Endothelial cell of umbilical vein (primary cell): Measurements from ENCODE around the gene SMIM26. TPM values are rescaled to one million over a fixed set of nuclear protein-coding genes. Genes with fewer than 3 reads are reported as not detected.

ENCODE experiments used
- BruUV-seq: library from RNA; stranded (reverse); fragments of 400-500 nt; replicated peaks from 2 replicates; lab custom pipeline; 2021; lab: Mats Ljungman, UMichigan
- CTCF ChIA-PET: fragments of 300-600, 350-600 bp; sonication (Branson Sonifier 250); formaldehyde crosslinking; loops from one replicate; lab custom pipeline; 2021; ENCODE audit warnings: antibody characterized with exemption, inconsistent platforms; lab: Charles Lee
- POLR2A ChIA-PET: fragments of 300-600, 350-600 bp; sonication (Branson Sonifier 250); formaldehyde crosslinking; loops from one replicate; lab custom pipeline; 2021; ENCODE audit warnings: antibody characterized with exemption, inconsistent platforms; lab: Charles Lee
- DNase-seq: peaks from one replicate; pipeline ENCODE4 v3.0.0-alpha.2; 2011; ENCODE audit warnings: low read depth, low spot score
- FAIRE-seq: peaks from 2 replicates; lab custom pipeline; 2011; peaks lifted over from hg19 to GRCh38; lab: Jason Lieb, UNC
- H2AFZ ChIP-seq: 2 replicates; pipeline ENCODE4 v1.6.0; 2012; ENCODE audit warnings: low read depth, low read length, control low read depth, inconsistent platforms
- H3K27ac ChIP-seq: 2 replicates; pipeline ENCODE4 v1.5.1; 2011; ENCODE audit warnings: low read depth, mild to moderate bottlenecking, control low read depth, low read length, moderate library complexity; ENCODE audit not compliant: insufficient read depth
- H3K27me3 ChIP-seq, 2 experiments: 2 replicates each; pipeline versions ENCODE4 v1.6.0 to v1.6.1; 2011; ENCODE audit warnings: low read length in 2 of 2, mixed read lengths in 1 of 2; ENCODE audit not compliant: control insufficient read depth in 2 of 2, insufficient read depth in 2 of 2
- H3K36me3 ChIP-seq, 2 experiments: 2 replicates in 1 of 2; 3 replicates in 1 of 2; pipeline ENCODE4 v1.5.1; 2011; ENCODE audit warnings: low read length in 2 of 2, mild to moderate bottlenecking in 1 of 2, moderate library complexity in 1 of 2; ENCODE audit not compliant: control insufficient read depth in 2 of 2, insufficient read depth in 2 of 2; ENCODE audit errors: extremely low read depth in 1 of 2
- H3K4me1 ChIP-seq: 3 replicates; pipeline ENCODE4 v1.5.1; 2011; ENCODE audit warnings: mild to moderate bottlenecking, low read length; ENCODE audit not compliant: control insufficient read depth, insufficient read depth; ENCODE audit errors: extremely low read depth
- H3K4me2 ChIP-seq: 2 replicates; pipeline ENCODE4 v1.6.1; 2011; ENCODE audit warnings: low read length, control low read depth, mixed read lengths; ENCODE audit not compliant: insufficient read depth
- H3K4me3 ChIP-seq, 3 experiments: fragments of 200-600 bp in 1 of 3; sonication (generic), shearing (Covaris generic) in 1 of 3; replicated peaks in 1 of 3; 2 replicates each; pipeline ENCODE4 v1.5.1; 2011 to 2016; ENCODE audit warnings: control low read depth in 3 of 3, low read length in 3 of 3, mild to moderate bottlenecking in 2 of 3, inconsistent platforms in 1 of 3, low read depth in 1 of 3, moderate library complexity in 1 of 3; ENCODE audit not compliant: insufficient read depth in 1 of 3
- H3K79me2 ChIP-seq: 2 replicates; pipeline ENCODE4 v1.6.0; 2012; ENCODE audit warnings: low read length, inconsistent platforms; ENCODE audit not compliant: control insufficient read depth, insufficient read depth
- H3K9ac ChIP-seq: replicated peaks from 2 replicates; pipeline ENCODE3; 2011; ENCODE audit warnings: low read length, control low read depth; ENCODE audit not compliant: insufficient read depth; ENCODE audit errors: extremely low read depth
- H3K9me1 ChIP-seq: replicated peaks from 3 replicates; pipeline ENCODE4 v1.6.0; 2011; ENCODE audit warnings: mild to moderate bottlenecking, low read length; ENCODE audit not compliant: control insufficient read depth, insufficient read depth; ENCODE audit errors: extremely low read depth
- H3K9me3 ChIP-seq: replicated peaks from 2 replicates; pipeline ENCODE4 v1.5.1; 2012; ENCODE audit warnings: low read length, inconsistent platforms; ENCODE audit not compliant: control insufficient read depth, insufficient read depth
- H4K20me1 ChIP-seq: replicated peaks from 2 replicates; pipeline ENCODE3; 2011; ENCODE audit warnings: mild to moderate bottlenecking, low read length; ENCODE audit not compliant: control insufficient read depth, insufficient read depth; ENCODE audit errors: extremely low read depth
- CTCF ChIP-seq, 2 donors: IDR thresholded peaks; 1 replicate in 1 of 2; 2 replicates in 1 of 2; pipeline ENCODE4 v1.5.1; 2011; ENCODE audit warnings: low read length in 2 of 2, mild to moderate bottlenecking in 2 of 2, moderate library complexity in 2 of 2, control low read depth in 1 of 2, inconsistent platforms in 1 of 2, low read depth in 1 of 2; ENCODE audit not compliant: insufficient read depth in 1 of 2; ENCODE audit errors: extremely low read depth in 1 of 2
- EZH2 ChIP-seq: IDR thresholded peaks from 2 replicates; pipeline ENCODE4 v1.6.1; 2012; ENCODE audit warnings: borderline replicate concordance, low read depth, mild to moderate bottlenecking, moderate library complexity, low read length, inconsistent platforms; ENCODE audit not compliant: severe bottlenecking
- FOS ChIP-seq: IDR thresholded peaks from 2 replicates; pipeline ENCODE4 v1.6.1; 2011; ENCODE audit warnings: mild to moderate bottlenecking, low read length, moderate library complexity, borderline replicate concordance; ENCODE audit not compliant: insufficient read depth
- GATA2 ChIP-seq: IDR thresholded peaks from 2 replicates; pipeline ENCODE4 v1.7.0; 2011; ENCODE audit warnings: low read depth, mild to moderate bottlenecking, moderate library complexity, mixed read lengths, low read length; ENCODE audit not compliant: insufficient read length, insufficient read depth
- JUN ChIP-seq: IDR thresholded peaks from 2 replicates; pipeline ENCODE4 v1.6.1; 2011; ENCODE audit warnings: borderline replicate concordance, low read depth; ENCODE audit not compliant: insufficient read length, insufficient read depth
- MYC ChIP-seq: IDR thresholded peaks from one replicate; pipeline ENCODE4 v1.6.1; 2011; ENCODE audit warnings: mild to moderate bottlenecking, low read depth, low read length
- POLR2AphosphoS5 ChIP-seq: IDR thresholded peaks from 2 replicates; pipeline ENCODE4 v1.6.1; 2012; ENCODE audit warnings: low read depth, mild to moderate bottlenecking, control low read depth, low read length, moderate library complexity; ENCODE audit not compliant: insufficient read depth
- dilution Hi-C: fragments of 300-500 bp; cut with MboI; formaldehyde crosslinking; loops from one replicate; pipeline ENCODE4 v1.15.0; 2019; ENCODE audit warnings: low sequenced_read_pairs; ENCODE audit not compliant: extremely low pct_ligation_motif_present
- intact Hi-C: fragments of 100-400 bp; cut with micrococcal nuclease; formaldehyde crosslinking; loops from one replicate; pipeline ENCODE4 v1.10.0; 2022
- polyA plus RNA-seq, 4 experiments: library from polyadenylated mRNA; depleted of rRNA in 3 of 4; stranded (reverse) in 3 of 4; unstranded in 1 of 4; fragments of >200 nt; gene quantifications; 2 replicates each; pipeline versions ENCODE4 v1.2.1 to v1.2.3, GENCODE V29; 2011 to 2012; ENCODE audit warnings: missing spikeins in 1 of 4
- total RNA-seq: library from RNA; stranded (reverse); gene quantifications from 2 replicates; pipeline ENCODE4 v1.2.3, GENCODE V29; 2021

The SMIM26 gene
- total and polyA plus RNA-seq, 2 donors (not counting 3 experiments of a cell fraction or from before 2014, with no cell fraction given): 54.1 to 92.0 TPM

DNA sequence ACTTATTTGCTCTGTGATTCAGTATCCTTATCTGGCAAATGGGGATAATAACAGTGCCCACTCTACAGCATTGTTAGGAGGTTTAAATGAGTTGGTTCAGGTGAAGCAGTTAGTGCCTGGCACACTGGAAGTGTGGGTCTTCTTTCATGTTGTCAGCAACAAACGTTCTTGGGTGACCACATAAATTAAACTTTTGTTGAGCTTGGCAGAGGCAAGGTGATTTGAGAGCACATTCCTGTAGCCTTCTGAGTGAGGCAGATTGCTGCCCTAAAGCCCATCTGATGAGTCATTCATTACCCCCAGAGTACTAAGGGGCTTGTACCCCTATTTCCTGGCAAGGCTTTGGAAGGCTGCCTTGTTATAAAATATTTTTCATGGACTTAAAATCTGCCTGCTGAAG is 33.7 kb upstream of the SMIM26 start:
- FAIRE-seq (no peak), DNase-seq (no peak)
- ChIA-PET CTCF (no interaction called here), POLR2A (no interaction called here)
- H3K4me1 ChIP-seq: no peaks in the 10 kb centered on the region
- no peak overlapping the region for H3K27ac ChIP-seq
- no peak overlapping the region for H3K9ac ChIP-seq
- no peak overlapping the region for H3K4me2 ChIP-seq
- no peaks in the 10 kb centered on the region for H4K20me1 ChIP-seq
- no peak overlapping the region for H3K4me3 ChIP-seq
- TF ChIP-seq EZH2: no peak
- no peak for TF ChIP-seq GATA2
- TF ChIP-seq MYC: no peak
- no peak for TF ChIP-seq FOS
- no peak for TF ChIP-seq JUN
- TF ChIP-seq POLR2AphosphoS5: no peak
- TF ChIP-seq CTCF (IDR thresholded peaks at IDR 0.05; ENCODE audit: extremely low read depth in 1 of 2, insufficient read depth in 1 of 2, low read depth in 1 of 2, low read length in 2 of 2): no peak
- BruUV-seq: no TSS peak
- H3K9me1 ChIP-seq: no peaks in the 10 kb centered on the region
- peaks cover 18 to 29% of the 10 kb centered on the region in 2 experiments for H3K36me3 ChIP-seq
- H3K27me3 ChIP-seq: no peaks in the 10 kb centered on the region
- H3K9me3 ChIP-seq: no peaks in the 10 kb centered on the region
- H2AFZ ChIP-seq: no peak overlapping the region
- no peaks in the 10 kb centered on the region for H3K79me2 ChIP-seq
- intact Hi-C loops (no loop called here), dilution Hi-C loops (no loop called here)
